ENCODE measurements around the gene C19orf85.

Gene C19orf85

GRCh38 chr19:55439052-55439451, 25.5 kb downstream of the C19orf85 start:
- H3K4me3 ChIP-seq (ENCODE audit: low read length) = no peak overlapping the region
- no peak overlapping the region for H3K27ac ChIP-seq (ENCODE audit: low read length)
- no peaks in the 10 kb centered on the region for H3K9me3 ChIP-seq (ENCODE audit: insufficient read depth, low read length)
- H3K36me3 ChIP-seq (replicated peaks; ENCODE audit: low read depth, low read length) = no peaks in the 10 kb centered on the region
- H3K4me2 ChIP-seq (ENCODE audit: low read length) = no peak overlapping the region
- no peaks in the 10 kb centered on the region for H4K20me1 ChIP-seq (ENCODE audit: insufficient read depth, low read length)
- H3K9ac ChIP-seq (ENCODE audit: low read length) = no peak overlapping the region
- peaks cover 3% of the 10 kb centered on the region; the same call in 1 of the 2 replicates for H3K27me3 ChIP-seq (ENCODE audit: low read depth, low read length)
- no peak overlapping the region for H2AFZ ChIP-seq (ENCODE audit: low read depth, low read length)
- no peaks in the 10 kb centered on the region for H3K79me2 ChIP-seq (ENCODE audit: low read length)
- TF ChIP-seq CTCF (IDR thresholded peaks at IDR 0.05; ENCODE audit: low read depth, low read length) = no peak
- no peak for TF ChIP-seq EZH2phosphoT487 (IDR thresholded peaks at IDR 0.05; ENCODE audit: low read depth)
- H3K4me1 ChIP-seq (ENCODE audit: low read length) = no peaks in the 10 kb centered on the region

GRCh38 chr19:55437410-55437809, 27.1 kb downstream of the C19orf85 start:
- H3K4me2 ChIP-seq (ENCODE audit: low read length) = no peak overlapping the region
- no peak overlapping the region for H3K4me3 ChIP-seq (ENCODE audit: low read length)
- H3K9me3 ChIP-seq (ENCODE audit: insufficient read depth, low read length) = no peaks in the 10 kb centered on the region
- H3K27me3 ChIP-seq (ENCODE audit: low read depth, low read length) = peaks cover 3% of the 10 kb centered on the region; the same call in 1 of the 2 replicates
- no peaks in the 10 kb centered on the region for H3K36me3 ChIP-seq (replicated peaks; ENCODE audit: low read depth, low read length)
- H3K79me2 ChIP-seq (ENCODE audit: low read length) = no peaks in the 10 kb centered on the region
- no peak for TF ChIP-seq EZH2phosphoT487 (IDR thresholded peaks at IDR 0.05; ENCODE audit: low read depth)
- no peak for TF ChIP-seq CTCF (IDR thresholded peaks at IDR 0.05; ENCODE audit: low read depth, low read length)
- H3K9ac ChIP-seq (ENCODE audit: low read length) = no peak overlapping the region
- H4K20me1 ChIP-seq (ENCODE audit: insufficient read depth, low read length) = no peaks in the 10 kb centered on the region
- H2AFZ ChIP-seq (ENCODE audit: low read depth, low read length) = no peak overlapping the region
- H3K4me1 ChIP-seq (ENCODE audit: low read length) = no peaks in the 10 kb centered on the region
- no peak overlapping the region for H3K27ac ChIP-seq (ENCODE audit: low read length)

- peaks cover 3% of the 10 kb centered on the region; the same call in 1 of the 2 replicates for H3K27me3 ChIP-seq (ENCODE audit: low read depth, low read length)
- TF ChIP-seq CTCF (IDR thresholded peaks at IDR 0.05; ENCODE audit: low read depth, low read length) (no peak), EZH2phosphoT487 (IDR thresholded peaks at IDR 0.05; ENCODE audit: low read depth) (no peak)
Measured at GRCh38 chr19:55436847-55437246, 27.7 kb downstream of the C19orf85 start.

GRCh38 chr19:55435020-55435419, 29.5 kb downstream of the C19orf85 start:
- Histone ChIP-seq H4K20me1 (ENCODE audit: insufficient read depth, low read length) (no peaks in the 10 kb centered on the region), H3K4me3 (ENCODE audit: low read length) (no peak overlapping the region), H3K36me3 (replicated peaks; ENCODE audit: low read depth, low read length) (no peaks in the 10 kb centered on the region), H3K9me3 (ENCODE audit: insufficient read depth, low read length) (no peaks in the 10 kb centered on the region), H3K79me2 (ENCODE audit: low read length) (no peaks in the 10 kb centered on the region), H2AFZ (ENCODE audit: low read depth, low read length) (no peak overlapping the region), H3K27me3 (ENCODE audit: low read depth, low read length) (peaks cover 3% of the 10 kb centered on the region; the same call in 1 of the 2 replicates), H3K4me2 (ENCODE audit: low read length) (no peak overlapping the region), H3K9ac (ENCODE audit: low read length) (no peak overlapping the region), H3K4me1 (ENCODE audit: low read length) (no peaks in the 10 kb centered on the region), H3K27ac (ENCODE audit: low read length) (no peak overlapping the region)
- TF ChIP-seq EZH2phosphoT487 (IDR thresholded peaks at IDR 0.05; ENCODE audit: low read depth) (no peak), CTCF (IDR thresholded peaks at IDR 0.05; ENCODE audit: low read depth, low read length) (no peak)

More at GRCh38 chr19:55436847-55437246, 27.7 kb downstream of the C19orf85 start:
- H3K9ac ChIP-seq (ENCODE audit: low read length) = no peak overlapping the region
- no peaks in the 10 kb centered on the region for H3K9me3 ChIP-seq (ENCODE audit: insufficient read depth, low read length)
- no peaks in the 10 kb centered on the region for H4K20me1 ChIP-seq (ENCODE audit: insufficient read depth, low read length)
- H2AFZ ChIP-seq (ENCODE audit: low read depth, low read length) = no peak overlapping the region
- H3K27ac ChIP-seq (ENCODE audit: low read length) = no peak overlapping the region
- no peaks in the 10 kb centered on the region for H3K4me1 ChIP-seq (ENCODE audit: low read length)
- no peaks in the 10 kb centered on the region for H3K36me3 ChIP-seq (replicated peaks; ENCODE audit: low read depth, low read length)
- H3K79me2 ChIP-seq (ENCODE audit: low read length) = no peaks in the 10 kb centered on the region
- no peak overlapping the region for H3K4me3 ChIP-seq (ENCODE audit: low read length)
- no peak overlapping the region for H3K4me2 ChIP-seq (ENCODE audit: low read length)
